IPS-18a (cell line): Measurements from ENCODE around the gene PAIP2.

Source experiments
- H3K27ac ChIP-seq: one replicate; pipeline ENCODE4 v1.5.1; 2013; ENCODE audit warnings: low read length
- H3K27me3 ChIP-seq: one replicate; pipeline ENCODE4 v1.6.1; 2013; ENCODE audit warnings: mild to moderate bottlenecking, low read length; ENCODE audit not compliant: control insufficient read depth, insufficient read depth
- H3K36me3 ChIP-seq: one replicate; pipeline ENCODE4 v1.6.1; 2013; ENCODE audit warnings: low read depth, low read length; ENCODE audit not compliant: control insufficient read depth
- H3K4me1 ChIP-seq: one replicate; pipeline ENCODE4 v1.6.1; 2013; ENCODE audit warnings: low read depth, low read length; ENCODE audit not compliant: control insufficient read depth
- H3K4me3 ChIP-seq: one replicate; pipeline ENCODE4 v1.5.1; 2013; ENCODE audit warnings: low read length
- H3K9ac ChIP-seq: one replicate; pipeline ENCODE4 v1.6.1; 2013; ENCODE audit warnings: mild to moderate bottlenecking, low read length, moderate library complexity
- H3K9me3 ChIP-seq: one replicate; pipeline ENCODE4 v1.6.1; 2013; ENCODE audit warnings: low read depth, low read length; ENCODE audit not compliant: control insufficient read depth

PAIP2 gene

GRCh38 chr5:139396691-139397090, 55.0 kb downstream of the PAIP2 start:
- peaks cover 3% of the 10 kb centered on the region for H3K4me1 ChIP-seq
- H3K9ac ChIP-seq = no peak overlapping the region
- no peak overlapping the region for H3K27ac ChIP-seq
- H3K4me3 ChIP-seq = no peak overlapping the region
- no peaks in the 10 kb centered on the region for H3K9me3 ChIP-seq
- H3K27me3 ChIP-seq = peaks cover 41% of the 10 kb centered on the region
- H3K36me3 ChIP-seq = peaks cover 6% of the 10 kb centered on the region

GRCh38 chr5:139397921-139398320, 56.3 kb downstream of the PAIP2 start:
- H3K9ac ChIP-seq = no peak overlapping the region
- peaks cover 6% of the 10 kb centered on the region for H3K36me3 ChIP-seq
- H3K27me3 ChIP-seq = peaks cover 29% of the 10 kb centered on the region
- H3K9me3 ChIP-seq = no peaks in the 10 kb centered on the region
- peaks cover 3% of the 10 kb centered on the region for H3K4me1 ChIP-seq
- no peak overlapping the region for H3K4me3 ChIP-seq
- H3K27ac ChIP-seq = no peak overlapping the region

- Histone ChIP-seq H3K9ac (no peak overlapping the region), H3K4me1 (peaks cover 13% of the 10 kb centered on the region), H3K27ac (no peak overlapping the region), H3K4me3 (no peak overlapping the region), H3K27me3 (peaks cover 13% of the 10 kb centered on the region), H3K36me3 (peaks cover 6% of the 10 kb centered on the region), H3K9me3 (no peaks in the 10 kb centered on the region)
Measured at GRCh38 chr5:139399501-139400121, 58.0 kb downstream of the PAIP2 start.

DNA sequence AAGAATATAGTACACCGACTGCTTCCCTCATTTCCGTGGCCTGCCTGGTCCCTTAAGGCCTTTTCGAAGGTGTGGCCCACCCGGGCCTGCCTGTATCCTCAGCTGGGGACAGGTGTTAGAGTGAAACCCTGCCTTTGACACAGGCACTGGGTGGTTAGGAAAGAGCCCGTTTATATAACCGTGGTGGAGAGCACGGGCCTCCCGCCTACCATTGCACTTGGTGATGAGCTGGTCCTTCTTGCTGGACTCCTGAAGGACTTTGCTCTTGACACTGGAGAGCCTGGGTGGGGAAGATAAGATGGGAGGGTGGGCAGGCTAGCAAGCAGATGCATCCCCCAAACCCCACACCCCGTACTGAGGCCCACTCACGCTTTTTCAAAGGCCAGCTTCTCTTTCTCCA, 59.9 kb downstream of the PAIP2 start:
- Histone ChIP-seq H3K36me3 (peaks cover 6% of the 10 kb centered on the region), H3K4me3 (no peak overlapping the region), H3K27me3 (no peaks in the 10 kb centered on the region), H3K4me1 (peaks cover 11% of the 10 kb centered on the region), H3K9ac (no peak overlapping the region), H3K9me3 (no peaks in the 10 kb centered on the region), H3K27ac (no peak overlapping the region)

- no peak overlapping the region for H3K9ac ChIP-seq
- H3K27me3 ChIP-seq = no peaks in the 10 kb centered on the region
- no peaks in the 10 kb centered on the region for H3K9me3 ChIP-seq
- H3K4me3 ChIP-seq = no peak overlapping the region
- H3K27ac ChIP-seq = no peak overlapping the region
- H3K4me1 ChIP-seq = peaks cover 11% of the 10 kb centered on the region
- H3K36me3 ChIP-seq = peaks cover 6% of the 10 kb centered on the region
Measured at GRCh38 chr5:139402561-139403158, 61.0 kb downstream of the PAIP2 start.

GRCh38 chr5:139403418-139403786, 61.7 kb downstream of the PAIP2 start:
- H3K4me1 ChIP-seq = peaks cover 11% of the 10 kb centered on the region
- H3K27ac ChIP-seq = no peak overlapping the region
- H3K9ac ChIP-seq = peak overlapping the region; percentile 75

DNA sequence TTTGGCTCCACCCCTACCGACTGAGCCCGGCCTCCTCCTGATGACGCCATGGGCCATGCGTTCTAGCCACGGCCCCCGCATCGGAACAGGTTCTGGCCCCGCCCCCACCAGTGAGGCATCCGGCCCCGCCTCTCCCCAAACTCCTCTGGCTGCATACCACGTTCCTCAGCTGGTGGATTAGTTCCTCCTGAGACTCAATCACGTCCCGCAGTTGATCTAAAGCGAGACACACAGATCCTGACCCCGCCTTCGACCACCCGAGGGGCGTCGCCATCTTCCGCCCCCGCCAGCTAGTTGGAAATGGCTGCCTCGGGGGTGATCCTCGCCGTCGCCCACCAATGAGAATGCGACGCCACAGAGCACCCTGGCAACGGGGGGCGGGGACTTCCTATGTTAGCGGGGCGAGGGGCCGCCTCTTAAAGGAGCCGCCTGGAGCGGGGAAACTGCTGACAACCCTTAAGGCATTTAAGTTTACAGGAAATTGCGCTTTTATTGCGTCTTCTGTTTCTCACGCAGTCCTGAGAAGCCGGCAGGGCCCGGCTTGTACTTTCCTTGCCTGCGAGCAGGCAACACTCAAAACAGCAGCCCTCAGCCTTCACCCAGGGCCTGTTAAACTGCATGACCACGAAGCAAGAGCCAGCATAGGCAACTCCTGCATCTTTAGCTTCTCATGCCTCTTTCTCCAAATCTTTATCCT, 62.3 kb downstream of the PAIP2 start, which contains the start of gene SPATA24:
Gene SPATA24 (minus strand): TSS at position 303 of the 697 bp plus-strand sequence. CDS start 29 bp downstream, at position 274.
- Histone ChIP-seq H3K36me3 (peaks cover 6% of the 10 kb centered on the region), H3K27ac (peak within 1 kb of the TSS; percentile 71)

More at GRCh38 chr5:139403418-139403786, 61.7 kb downstream of the PAIP2 start:
- H3K9me3 ChIP-seq = no peaks in the 10 kb centered on the region
- H3K4me3 ChIP-seq = peak overlapping the region; percentile 78
- H3K36me3 ChIP-seq = peaks cover 6% of the 10 kb centered on the region
- no peaks in the 10 kb centered on the region for H3K27me3 ChIP-seq

GRCh38 chr5:139404484-139404840, 62.8 kb downstream of the PAIP2 start:
- Histone ChIP-seq H3K9ac (peak overlapping the region; percentile 75), H3K4me3 (peak overlapping the region; percentile 78), H3K27me3 (no peaks in the 10 kb centered on the region), H3K4me1 (peaks cover 11% of the 10 kb centered on the region), H3K9me3 (no peaks in the 10 kb centered on the region), H3K36me3 (peaks cover 6% of the 10 kb centered on the region), H3K27ac (peak overlapping the region; percentile 60)

More for the DNA sequence above, 62.3 kb downstream of the PAIP2 start, which contains the start of gene SPATA24:
- Histone ChIP-seq H3K4me3 (peak within 1 kb of the TSS; percentile 78), H3K9ac (peak within 1 kb of the TSS; percentile 75), H3K4me1 (peaks cover 11% of the 10 kb centered on the region), H3K27me3 (no peaks in the 10 kb centered on the region), H3K9me3 (no peaks in the 10 kb centered on the region)

DNA sequence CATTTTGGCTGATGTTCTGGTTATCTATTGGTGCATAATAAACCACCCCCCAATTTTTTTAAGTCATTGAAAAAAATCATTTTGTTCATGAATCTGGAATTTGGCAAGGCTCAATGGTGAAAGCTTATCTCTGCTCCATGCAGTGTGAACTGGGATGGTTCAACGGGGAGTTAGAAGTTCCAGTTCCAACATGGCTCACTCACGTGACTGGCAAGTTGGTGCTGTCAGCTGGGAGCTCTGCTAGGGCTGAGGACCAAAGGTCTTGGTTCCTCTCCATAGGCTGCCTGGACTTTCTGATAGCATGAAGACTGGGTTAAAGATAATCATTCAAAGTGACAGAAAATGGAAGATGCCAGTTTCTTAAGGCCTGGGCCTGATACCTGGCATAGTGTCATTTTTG, 65.3 kb downstream of the PAIP2 start:
- peaks cover 4% of the 10 kb centered on the region for H3K36me3 ChIP-seq
- H3K9ac ChIP-seq = no peak overlapping the region
- no peak overlapping the region for H3K27ac ChIP-seq
- no peak overlapping the region for H3K4me3 ChIP-seq
- no peaks in the 10 kb centered on the region for H3K27me3 ChIP-seq
- no peaks in the 10 kb centered on the region for H3K9me3 ChIP-seq
- peaks cover 11% of the 10 kb centered on the region for H3K4me1 ChIP-seq

GRCh38 chr5:139407517-139407916, 65.9 kb downstream of the PAIP2 start:
- Histone ChIP-seq H3K9ac (no peak overlapping the region), H3K36me3 (peaks cover 4% of the 10 kb centered on the region), H3K27me3 (no peaks in the 10 kb centered on the region), H3K27ac (no peak overlapping the region), H3K4me3 (no peak overlapping the region), H3K4me1 (peaks cover 11% of the 10 kb centered on the region), H3K9me3 (no peaks in the 10 kb centered on the region)

GRCh38 chr5:139408191-139408590, 66.5 kb downstream of the PAIP2 start:
- no peaks in the 10 kb centered on the region for H3K27me3 ChIP-seq
- H3K9ac ChIP-seq = no peak overlapping the region
- peaks cover 10% of the 10 kb centered on the region for H3K4me1 ChIP-seq
- peaks cover 8% of the 10 kb centered on the region for H3K36me3 ChIP-seq
- no peak overlapping the region for H3K4me3 ChIP-seq
- no peak overlapping the region for H3K27ac ChIP-seq
- no peaks in the 10 kb centered on the region for H3K9me3 ChIP-seq
